IMR-90 (cell line): Measurements from ENCODE around the gene SDHAF1. TPM values are rescaled to one million over a fixed set of nuclear protein-coding genes. Genes with fewer than 3 reads are reported as not detected.

Experiments used
- ATAC-seq: fragments of 200-7000 bp; cut with Tn5 transposase; 2 replicates; pipeline ENCODE4 v1.9.1; 2020; ENCODE audit warnings: low read depth, mild to moderate bottlenecking, moderate library complexity
- BruUV-seq: library from RNA; stranded (reverse); fragments of 400-500 nt; replicated peaks from 2 replicates; lab custom pipeline; 2021; lab: Mats Ljungman, UMichigan
- CTCF ChIA-PET: fragments of 300-600 bp; formaldehyde crosslinking; extraction: SDS; loops from one replicate; lab custom pipeline; 2021; ENCODE audit warnings: antibody characterized with exemption; lab: Yijun Ruan, JAX
- POLR2A ChIA-PET: fragments of 300-600 bp; sonication (Branson Sonifier 250); formaldehyde crosslinking; loops from one replicate; lab custom pipeline; 2022; ENCODE audit warnings: antibody characterized with exemption; ENCODE audit not compliant: unreplicated experiment; lab: Charles Lee
- DNase-seq: peaks from one replicate; pipeline ENCODE4 v3.0.0; 2013
- H2AFZ ChIP-seq: replicated peaks from 2 replicates; pipeline ENCODE3; 2013; ENCODE audit warnings: low read length, mild to moderate bottlenecking; ENCODE audit not compliant: poor library complexity
- H2AK5ac ChIP-seq: 2 replicates; pipeline ENCODE4 v1.6.1; 2013; ENCODE audit warnings: low read depth, low read length, inconsistent platforms
- H2AK9ac ChIP-seq: replicated peaks from 2 replicates; pipeline ENCODE3; 2013; ENCODE audit warnings: mild to moderate bottlenecking, low read depth, low read length, moderate library complexity; ENCODE audit not compliant: poor library complexity
- H2BK120ac ChIP-seq: 2 replicates; pipeline ENCODE4 v1.6.1; 2013; ENCODE audit warnings: low read depth, low read length, inconsistent platforms
- H2BK15ac ChIP-seq: 3 replicates; pipeline ENCODE4 v1.6.1; 2013; ENCODE audit warnings: low read depth, low read length, inconsistent platforms
- H2BK20ac ChIP-seq: 2 replicates; pipeline ENCODE4 v1.6.1; 2013; ENCODE audit warnings: low read depth, mild to moderate bottlenecking, inconsistent platforms, low read length, moderate library complexity
- H2BK5ac ChIP-seq: 2 replicates; pipeline ENCODE4 v1.6.1; 2013; ENCODE audit warnings: mild to moderate bottlenecking, low read depth, low read length, inconsistent platforms; ENCODE audit not compliant: poor library complexity, severe bottlenecking
- H3K14ac ChIP-seq: replicated peaks from 2 replicates; pipeline ENCODE4 v1.6.1; 2013; ENCODE audit warnings: low read depth, low read length, inconsistent platforms
- H3K18ac ChIP-seq: 2 replicates; pipeline ENCODE4 v1.6.1; 2013; ENCODE audit warnings: low read depth, low read length, control low read depth
- H3K23ac ChIP-seq: 2 replicates; pipeline ENCODE4 v1.6.1; 2013; ENCODE audit warnings: low read depth, low read length, inconsistent platforms
- H3K27ac ChIP-seq: 2 replicates; pipeline ENCODE4 v1.5.1; 2013; ENCODE audit warnings: mild to moderate bottlenecking, control low read depth, low read length; ENCODE audit not compliant: insufficient read depth
- H3K27me3 ChIP-seq: 2 replicates; pipeline ENCODE4 v1.6.1; 2013; ENCODE audit warnings: low read length; ENCODE audit not compliant: control insufficient read depth, insufficient read depth
- H3K36me3 ChIP-seq: 2 replicates; pipeline ENCODE4 v1.6.1; 2013; ENCODE audit warnings: low read length, mixed read lengths; ENCODE audit not compliant: control insufficient read depth, insufficient read depth
- H3K4ac ChIP-seq: 2 replicates; pipeline ENCODE4 v1.6.1; 2013; ENCODE audit warnings: low read depth, low read length, inconsistent platforms
- H3K4me1 ChIP-seq: 2 replicates; pipeline ENCODE4 v1.6.1; 2013; ENCODE audit warnings: low read length, mixed read lengths; ENCODE audit not compliant: control insufficient read depth, insufficient read depth
- H3K4me2 ChIP-seq: 2 replicates; pipeline ENCODE4 v1.6.1; 2013; ENCODE audit warnings: low read depth, mild to moderate bottlenecking, control low read depth, low read length, moderate library complexity
- H3K4me3 ChIP-seq: 2 replicates; pipeline ENCODE4 v1.5.1; 2013; ENCODE audit warnings: low read depth, mild to moderate bottlenecking, control low read depth, low read length, moderate library complexity; ENCODE audit not compliant: insufficient read depth
- H3K56ac ChIP-seq: 2 replicates; pipeline ENCODE4 v1.6.1; 2013; ENCODE audit warnings: low read length, inconsistent platforms; ENCODE audit not compliant: insufficient read depth; ENCODE audit errors: extremely low read depth
- H3K79me1 ChIP-seq, 2 experiments: 2 replicates each; pipeline ENCODE4 v1.6.1; 2013; ENCODE audit warnings: low read length in 2 of 2, inconsistent platforms in 1 of 2, low read depth in 1 of 2
- H3K9ac ChIP-seq: 2 replicates; pipeline ENCODE4 v1.6.1; 2013; ENCODE audit warnings: low read depth, low read length, control low read depth
- H3K9me1 ChIP-seq: 2 replicates; pipeline ENCODE4 v1.6.1; 2013; ENCODE audit warnings: low read length, inconsistent platforms; ENCODE audit not compliant: insufficient read depth
- H3K9me3 ChIP-seq: 2 replicates; pipeline ENCODE4 v1.6.1; 2013; ENCODE audit warnings: low read length; ENCODE audit not compliant: control insufficient read depth, insufficient read depth
- H4K20me1 ChIP-seq: 2 replicates; pipeline ENCODE4 v1.6.1; 2013; ENCODE audit warnings: low read length, inconsistent platforms; ENCODE audit not compliant: insufficient read depth
- H4K5ac ChIP-seq: 2 replicates; pipeline ENCODE4 v1.6.1; 2013; ENCODE audit warnings: mild to moderate bottlenecking, low read depth, low read length, control low read depth
- H4K8ac ChIP-seq, 2 experiments: 2 replicates each; pipeline ENCODE4 v1.6.1; 2013; ENCODE audit warnings: low read depth in 2 of 2, low read length in 2 of 2, control low read depth in 1 of 2, inconsistent platforms in 1 of 2
- H4K91ac ChIP-seq: 2 replicates; pipeline ENCODE4 v1.6.1; 2013; ENCODE audit warnings: low read depth, low read length, inconsistent platforms; ENCODE audit not compliant: insufficient read depth
- BHLHE40 ChIP-seq: fragments of 150-350 bp; IDR thresholded peaks from 2 replicates; pipeline ENCODE4 v1.6.1; 2016; ENCODE audit warnings: mild to moderate bottlenecking, low read depth, low read length
- SMC3 ChIP-seq: fragments of 150-350 bp; IDR thresholded peaks from 2 replicates; pipeline ENCODE4 v1.6.1; 2016; ENCODE audit warnings: low read depth, mild to moderate bottlenecking, antibody characterized with exemption, low read length, moderate library complexity
- WGBS, 2 experiments: methylation state at CpG; one replicate each; pipeline versions ENCODE4 v1.1.5 to v1.1.7; 2013; ENCODE audit warnings: missing lambda C conversion rate in 2 of 2; ENCODE audit not compliant: insufficient read length in 1 of 2; ENCODE audit errors: extremely low coverage in 2 of 2; 5-methylcytosine and 5-hydroxymethylcytosine counted together
- dilution Hi-C: fragments of 300-500 bp; cut with HindIII; formaldehyde crosslinking; loops from one replicate; pipeline ENCODE4 v1.14.3; 2018; ENCODE audit warnings: low sequenced_read_pairs; ENCODE audit not compliant: unreplicated experiment
- in situ Hi-C: fragments of 300-500 bp; cut with MboI; formaldehyde crosslinking; loops from 3 replicates; pipeline ENCODE4 v1.14.3; 2019; ENCODE audit warnings: low sequenced_read_pairs, inconsistent platforms, mixed read lengths
- intact Hi-C: fragments of 100-400 bp; cut with micrococcal nuclease; formaldehyde crosslinking; loops from 2 replicates; pipeline ENCODE4 v1.10.0; 2022
- polyA plus RNA-seq, 3 experiments: library from polyadenylated mRNA; depleted of rRNA; stranded (reverse); fragments of >200 nt; gene quantifications; 2 replicates each; pipeline ENCODE4 v1.2.3, GENCODE V29; 2012; ENCODE audit warnings: low replicate concordance in 1 of 3
- total RNA-seq: library from RNA; depleted of rRNA; stranded (reverse); fragments of >200 nt; gene quantifications from 2 replicates; pipeline ENCODE4 v1.2.3, GENCODE V29; 2012

SDHAF1 gene
- total and polyA plus RNA-seq, 2 of the 4 experiments (the other 2 are of a cell fraction): 4.8 to 9.9 TPM

DNA sequence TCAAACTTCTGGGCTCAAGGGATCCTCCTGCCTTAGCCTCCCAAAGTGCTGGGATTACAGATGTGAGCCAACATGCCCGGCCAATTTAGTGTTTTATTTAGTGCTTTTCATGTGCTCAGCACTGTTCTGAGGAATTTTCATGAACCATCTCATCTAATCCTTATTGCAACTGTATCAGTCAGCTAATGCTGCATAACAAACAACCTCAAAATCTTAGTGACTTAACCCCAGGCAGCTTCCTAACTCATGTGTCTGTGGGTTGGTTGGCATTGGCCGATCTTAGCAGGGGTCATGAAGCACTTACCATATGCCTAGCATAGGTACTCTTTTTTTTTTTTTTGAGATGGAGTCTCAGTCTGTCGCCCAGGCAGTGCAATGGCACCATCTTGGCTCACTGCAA lies 6.2 kb upstream of the SDHAF1 start:
- ATAC-seq: no peak
- Histone ChIP-seq H3K56ac (no peak overlapping the region), H2AK5ac (no peak overlapping the region), H4K8ac (no peak overlapping the region), H3K4me3 (no peak overlapping the region), H3K9me3 (peaks cover 5% of the 10 kb centered on the region), H3K23ac (no peak overlapping the region), H3K9me1 (no peaks in the 10 kb centered on the region), H3K27ac (no peak overlapping the region), H2BK20ac (no peak overlapping the region), H3K36me3 (no peaks in the 10 kb centered on the region), H3K27me3 (peaks cover 23% of the 10 kb centered on the region), H4K91ac (no peak overlapping the region), H4K5ac (no peak overlapping the region), H2BK5ac (no peak overlapping the region), H3K18ac (no peak overlapping the region), H3K79me1 (no peaks in the 10 kb centered on the region), H3K14ac (no peak overlapping the region), H3K4me2 (no peak overlapping the region), H3K4me1 (no peaks in the 10 kb centered on the region), H3K9ac (no peak overlapping the region), H2AFZ (no peak overlapping the region), H2BK120ac (no peak overlapping the region), H3K4ac (no peak overlapping the region), H2AK9ac (no peak overlapping the region), H2BK15ac (no peak overlapping the region), H4K20me1 (no peaks in the 10 kb centered on the region; the same call in 1 of the 2 replicates)
- ChIA-PET POLR2A (no interaction called here), CTCF (no interaction called here)
- in situ Hi-C loops (no loop called here), dilution Hi-C loops (no loop called here), intact Hi-C loops (no loop called here)
- DNase-seq: no peak
- BruUV-seq: no TSS peak
- no CpG with 5 or more reads among the region's 3 CpGs for WGBS, 2 experiments
- TF ChIP-seq BHLHE40 (no peak), SMC3 (no peak)
